B cell (primary cell): ENCODE results near the gene NDUFA6. TPM values are rescaled to one million over a fixed set of nuclear protein-coding genes. Genes with fewer than 3 reads are reported as not detected.

Experiments used
- ATAC-seq: fragments of 200-7000 bp; cut with Tn5 transposase; one replicate; pipeline ENCODE4 v1.10.0; 2021; ENCODE audit warnings: low read depth, mild to moderate bottlenecking, moderate number of reproducible peaks, moderate library complexity
- CTCF ChIA-PET: fragments of 350-600 bp; sonication (Branson Sonifier 250); formaldehyde crosslinking; loops from one replicate; lab custom pipeline; 2021; ENCODE audit warnings: antibody characterized with exemption, inconsistent platforms; lab: Charles Lee
- POLR2A ChIA-PET: fragments of 350-600 bp; sonication (Branson Sonifier 250); formaldehyde crosslinking; loops from one replicate; lab custom pipeline; 2021; ENCODE audit warnings: antibody characterized with exemption; lab: Charles Lee
- DNase-seq: peaks from one replicate; pipeline ENCODE4 v3.0.0; 2013
- H2AFZ ChIP-seq: 2 replicates; pipeline ENCODE4 v1.6.1; 2012; ENCODE audit warnings: mild to moderate bottlenecking, low read depth, low read length; ENCODE audit not compliant: insufficient read depth, poor library complexity, severe bottlenecking
- H3K27ac ChIP-seq, 2 donors: 1 replicate in 1 of 2; 2 replicates in 1 of 2; pipeline ENCODE4 v1.5.1; 2012 to 2013; ENCODE audit warnings: low read length in 2 of 2, mild to moderate bottlenecking in 2 of 2, moderate library complexity in 1 of 2
- H3K27me3 ChIP-seq, 4 experiments: fragments of 200-600 bp in 1 of 4; sonication (generic) in 1 of 4; replicated peaks in 1 of 4; 1 replicate in 2 of 4; 2 replicates in 2 of 4; pipeline versions ENCODE4 v1.6.1 to v1.7.0; 2013 to 2016; ENCODE audit warnings: low read length in 3 of 4, mild to moderate bottlenecking in 2 of 4, mixed read lengths in 1 of 4, moderate library complexity in 1 of 4; ENCODE audit not compliant: insufficient read depth in 4 of 4, control insufficient read depth in 3 of 4; ENCODE audit errors: control extremely low read depth in 1 of 4
- H3K36me3 ChIP-seq, 2 experiments: replicated peaks in 1 of 2; 1 replicate in 1 of 2; 2 replicates in 1 of 2; pipeline versions ENCODE4 v1.6.1 to v1.7.1; 2013; ENCODE audit warnings: low read length in 1 of 2; ENCODE audit not compliant: insufficient read depth in 2 of 2, control insufficient read depth in 1 of 2; ENCODE audit errors: control extremely low read depth in 1 of 2, extremely low read depth in 1 of 2
- H3K4me1 ChIP-seq, 2 donors: fragments of 200-600 bp in 1 of 2; sonication (generic) in 1 of 2; 1 replicate in 1 of 2; 2 replicates in 1 of 2; pipeline versions ENCODE4 v1.5.1 to v1.6.1; 2013 to 2017; ENCODE audit warnings: low read length in 2 of 2; ENCODE audit not compliant: control insufficient read depth in 2 of 2, insufficient read depth in 2 of 2
- H3K4me2 ChIP-seq: replicated peaks from 2 replicates; pipeline ENCODE3; 2012; ENCODE audit warnings: mild to moderate bottlenecking, low read depth, low read length; ENCODE audit not compliant: poor library complexity, severe bottlenecking
- H3K4me3 ChIP-seq, 5 experiments: fragments of 200-600 bp in 1 of 5; sonication (generic) in 1 of 5; 1 replicate in 3 of 5; 2 replicates in 2 of 5; pipeline versions ENCODE4 v1.5.1 to v1.7.0; 2011 to 2016; ENCODE audit warnings: low read length in 4 of 5, mild to moderate bottlenecking in 4 of 5, low read depth in 2 of 5, control low read depth in 1 of 5, moderate library complexity in 1 of 5; ENCODE audit not compliant: insufficient read depth in 1 of 5; ENCODE audit errors: control extremely low read depth in 1 of 5, extremely low read depth in 1 of 5
- H3K79me2 ChIP-seq: fragments of 200-600 bp; sonication (generic); one replicate; pipeline ENCODE4 v1.6.0; 2016; ENCODE audit warnings: low read length; ENCODE audit not compliant: control insufficient read depth, insufficient read depth
- H3K9ac ChIP-seq: fragments of 200-600 bp; sonication (generic); 2 replicates; pipeline ENCODE4 v1.6.1; 2017; ENCODE audit warnings: mild to moderate bottlenecking, low read length, moderate library complexity
- H3K9me3 ChIP-seq, 3 donors: one replicate each; pipeline versions ENCODE4 v1.6.1 to v1.7.1; 2013; ENCODE audit warnings: low read length in 2 of 3; ENCODE audit not compliant: control insufficient read depth in 2 of 3, insufficient read depth in 1 of 3; ENCODE audit errors: control extremely low read depth in 1 of 3
- H4K20me1 ChIP-seq: 2 replicates; pipeline ENCODE4 v1.6.0; 2012; ENCODE audit warnings: mild to moderate bottlenecking, low read length; ENCODE audit not compliant: insufficient read depth, control insufficient read depth, poor library complexity, severe bottlenecking
- H3K27ac Mint-ChIP-seq: one replicate; pipeline ENCODE4 v1.8.0; 2021; ENCODE audit warnings: mixed read lengths
- H3K27me3 Mint-ChIP-seq: one replicate; pipeline ENCODE4 v1.8.0; 2021; ENCODE audit warnings: mixed read lengths
- H3K4me1 Mint-ChIP-seq: one replicate; pipeline ENCODE4 v1.8.0; 2021; ENCODE audit warnings: mixed read lengths
- H3K4me3 Mint-ChIP-seq: one replicate; pipeline ENCODE4 v1.8.0; 2021; ENCODE audit warnings: mixed read lengths
- H3K9me3 Mint-ChIP-seq: one replicate; pipeline ENCODE4 v1.8.0; 2022; ENCODE audit warnings: mixed read lengths; ENCODE audit not compliant: insufficient read depth
- EZH2 ChIP-seq: IDR thresholded peaks from 2 replicates; pipeline ENCODE4 v1.6.1; 2012; ENCODE audit warnings: borderline replicate concordance, low read depth, mild to moderate bottlenecking, moderate library complexity, low read length; ENCODE audit not compliant: insufficient read depth, poor library complexity, severe bottlenecking
- WGBS: methylation state at CpG from one replicate; pipeline ENCODE4 v1.1.5; 2013; ENCODE audit warnings: missing lambda C conversion rate; ENCODE audit not compliant: insufficient coverage; 5-methylcytosine and 5-hydroxymethylcytosine counted together
- intact Hi-C: fragments of 100-400 bp; cut with micrococcal nuclease; formaldehyde crosslinking; loops from one replicate; pipeline ENCODE4 v1.10.0; 2022
- polyA plus RNA-seq: library from polyadenylated mRNA; depleted of rRNA; stranded (reverse); fragments of >200 nt; gene quantifications from 2 replicates; pipeline ENCODE4 v1.2.3, GENCODE V29; 2012
- total RNA-seq, 2 donors: library from RNA; stranded (reverse); fragments of 120-200 nt in 1 of 2; gene quantifications; 1 replicate in 1 of 2; 2 replicates in 1 of 2; pipeline versions ENCODE4 v1.2.3 to v1.2.4, GENCODE V29; 2013 to 2022
- TF ChIP-seq, protein P1 (sequence below): fragments of 200-600 bp; IDR thresholded peaks from one replicate; pipeline ENCODE4 v1.8.0; 2022; ENCODE audit warnings: antibody characterized with exemption, mild to moderate bottlenecking

NDUFA6 gene
- total and polyA plus RNA-seq, 2 donors (not counting 1 experiment from before 2014, with no cell fraction given): 26.2 to 47.8 TPM

DNA sequence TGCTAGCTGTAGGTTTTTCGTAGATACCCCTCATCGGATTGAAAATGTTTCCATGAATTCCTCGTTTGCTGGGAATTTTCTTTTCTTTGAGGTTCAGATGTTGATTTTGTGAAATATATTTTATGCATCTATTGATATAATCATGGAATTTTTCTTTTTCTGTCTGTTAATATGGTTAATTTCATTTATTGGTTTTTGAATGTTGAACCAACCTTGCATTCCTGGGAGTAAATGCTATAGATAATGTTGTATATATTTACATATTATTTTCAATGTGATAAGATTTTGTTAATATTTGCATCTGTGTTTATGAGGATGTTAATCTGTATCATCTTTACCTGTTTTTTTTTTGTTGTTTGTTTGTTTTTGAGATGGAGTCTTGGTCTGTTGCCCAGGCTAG lies 10.6 kb upstream of the NDUFA6 start:
- no peak overlapping the region for H3K4me3 Mint-ChIP-seq
- no peak overlapping the region for H3K4me2 ChIP-seq
- ChIA-PET CTCF (interaction anchor here (0.6 to 2.0 kb wide), 2 partner anchors 10 to 32 kb away, joined by 3 to 8 read pairs; partner anchors contain the start of gene NDUFA6), POLR2A (no interaction called here)
- TF ChIP-seq EZH2: no peak
- TF ChIP-seq, protein P1, sequence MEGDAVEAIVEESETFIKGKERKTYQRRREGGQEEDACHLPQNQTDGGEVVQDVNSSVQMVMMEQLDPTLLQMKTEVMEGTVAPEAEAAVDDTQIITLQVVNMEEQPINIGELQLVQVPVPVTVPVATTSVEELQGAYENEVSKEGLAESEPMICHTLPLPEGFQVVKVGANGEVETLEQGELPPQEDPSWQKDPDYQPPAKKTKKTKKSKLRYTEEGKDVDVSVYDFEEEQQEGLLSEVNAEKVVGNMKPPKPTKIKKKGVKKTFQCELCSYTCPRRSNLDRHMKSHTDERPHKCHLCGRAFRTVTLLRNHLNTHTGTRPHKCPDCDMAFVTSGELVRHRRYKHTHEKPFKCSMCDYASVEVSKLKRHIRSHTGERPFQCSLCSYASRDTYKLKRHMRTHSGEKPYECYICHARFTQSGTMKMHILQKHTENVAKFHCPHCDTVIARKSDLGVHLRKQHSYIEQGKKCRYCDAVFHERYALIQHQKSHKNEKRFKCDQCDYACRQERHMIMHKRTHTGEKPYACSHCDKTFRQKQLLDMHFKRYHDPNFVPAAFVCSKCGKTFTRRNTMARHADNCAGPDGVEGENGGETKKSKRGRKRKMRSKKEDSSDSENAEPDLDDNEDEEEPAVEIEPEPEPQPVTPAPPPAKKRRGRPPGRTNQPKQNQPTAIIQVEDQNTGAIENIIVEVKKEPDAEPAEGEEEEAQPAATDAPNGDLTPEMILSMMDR: no peak
- H3K4me3 ChIP-seq: no peak overlapping the region
- ATAC-seq (no peak), DNase-seq (no peak)
- no peak overlapping the region for H3K27ac ChIP-seq
- WGBS: no CpG with 5 or more reads among the region's 3 CpGs
- H3K27ac Mint-ChIP-seq: no peak overlapping the region
- no peaks in the 10 kb centered on the region for H4K20me1 ChIP-seq
- no peak overlapping the region for H2AFZ ChIP-seq
- no peaks in the 10 kb centered on the region for H3K4me1 ChIP-seq
- H3K27me3 ChIP-seq: no peaks in the 10 kb centered on the region
- H3K79me2 ChIP-seq: no peaks in the 10 kb centered on the region
- H3K9me3 Mint-ChIP-seq: peaks cover 2% of the 10 kb centered on the region
- no peaks in the 10 kb centered on the region for H3K27me3 Mint-ChIP-seq
- no peaks in the 10 kb centered on the region for H3K4me1 Mint-ChIP-seq
- no peaks in the 10 kb centered on the region for H3K36me3 ChIP-seq
- H3K9ac ChIP-seq: no peak overlapping the region
- intact Hi-C loops: no loop called here
- H3K9me3 ChIP-seq: peaks cover 4 to 58% (median 37%) of the 10 kb centered on the region in 3 donors

DNA sequence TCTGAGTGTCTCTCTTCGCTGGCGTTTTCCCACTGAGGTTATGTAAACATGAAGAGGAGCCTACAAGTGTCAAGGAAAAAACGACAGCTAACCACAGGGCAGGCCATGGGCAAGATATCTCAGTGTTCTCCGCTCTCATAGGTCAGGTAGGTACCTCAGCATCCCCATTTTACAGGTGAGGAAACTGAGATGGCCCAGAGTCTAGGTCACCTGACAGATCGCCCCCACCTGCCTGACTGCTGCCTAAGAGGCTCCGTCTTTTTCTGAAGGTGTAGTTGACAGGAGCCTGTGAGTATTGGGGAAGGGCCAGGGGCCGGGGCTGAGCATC lies 847 bp upstream of the NDUFA6 start:
- CTCF ChIA-PET: interaction anchor here (0.6 to 4.8 kb wide), 25 partner anchors 9 to 402 kb away, joined by 3 to 57 read pairs (median 5); partner anchors contain the start of genes NAGA, SMDT1 and WBP2NL

More for the DNA sequence above, 847 bp upstream of the NDUFA6 start:
- Histone ChIP-seq H3K4me2 (peak overlapping the region; percentile 93), H3K27ac (peak overlapping the region; percentile 88 to 96), H3K36me3 (peaks cover 0 to 7% of the 10 kb centered on the region in 2 experiments), H3K79me2 (peaks cover 28% of the 10 kb centered on the region), H3K9me3 (no peaks in the 10 kb centered on the region), H3K27me3 (no peaks in the 10 kb centered on the region), H3K4me3 (peak overlapping the region; percentile 70 to 91 (median 76)), H2AFZ (peak overlapping the region; percentile 99), H3K4me1 (peaks cover 17 to 22% of the 10 kb centered on the region in 2 donors), H4K20me1 (no peaks in the 10 kb centered on the region), H3K9ac (peak overlapping the region; percentile 81)
- peaks cover 27% of the 10 kb centered on the region for H3K4me1 Mint-ChIP-seq
- intact Hi-C loops: loop anchor here (1.0 to 5.0 kb wide), 8 partner anchors 77 to 425 kb away; partner anchors contain the start of gene SREBF2
- POLR2A ChIA-PET: interaction anchor here (0.6 to 2.7 kb wide), 7 partner anchors 12 to 353 kb away, joined by 3 to 45 read pairs (median 5); partner anchors contain the start of genes CENPM, SMDT1 and WBP2NL
- ATAC-seq (no peak), DNase-seq (no peak)
- TF ChIP-seq EZH2: no peak
- TF ChIP-seq, protein P1: no peak
- no peaks in the 10 kb centered on the region for H3K27me3 Mint-ChIP-seq
- H3K27ac Mint-ChIP-seq: peak overlapping the region; percentile 99
- no peaks in the 10 kb centered on the region for H3K9me3 Mint-ChIP-seq
- 22% methylated on average over 4 of the region's 7 CpGs for WGBS
- H3K4me3 Mint-ChIP-seq: peak overlapping the region; percentile 98
